GM12891 (cell line): ENCODE data around the gene ECM2.

Experiments
- POLR2A ChIP-seq: IDR thresholded peaks from 2 replicates; pipeline ENCODE4 v1.6.1; 2011; ENCODE audit warnings: low read depth, low read length, control low read depth
- POLR2AphosphoS5 ChIP-seq: IDR thresholded peaks from 2 replicates; pipeline ENCODE4 v1.6.1; 2011; ENCODE audit warnings: low read depth, low read length, control low read depth
- POU2F2 ChIP-seq: IDR thresholded peaks from 2 replicates; pipeline ENCODE4 v1.6.1; 2011; ENCODE audit warnings: low read depth, mild to moderate bottlenecking, control low read depth, low read length, moderate library complexity
- SPI1 ChIP-seq: IDR thresholded peaks from 2 replicates; pipeline ENCODE4 v1.6.1; 2011; ENCODE audit warnings: low read depth, low read length, control low read depth
- TAF1 ChIP-seq: IDR thresholded peaks from 2 replicates; pipeline ENCODE4 v1.6.1; 2011; ENCODE audit warnings: low read depth, low read length, control low read depth

GRCh38 chr9:92529124-92529523 is 6.7 kb downstream of the ECM2 start:
- TF ChIP-seq POLR2AphosphoS5 (no peak), POLR2A (no peak), TAF1 (no peak), SPI1 (no peak), POU2F2 (no peak)
